Activated naive CD4-positive, alpha-beta T cell treated with anti-CD3 and anti-CD28 coated beads for 36 hours (primary cell): ENCODE measurements around the gene GSK3B. TPM values are rescaled to one million over a fixed set of nuclear protein-coding genes. Genes with fewer than 3 reads are reported as not detected.

Source experiments
- CTCF ChIA-PET: fragments of 350-600 bp; sonication (Branson Sonifier 250); formaldehyde crosslinking; loops from one replicate; lab custom pipeline; 2021; ENCODE audit warnings: antibody characterized with exemption; lab: Charles Lee
- DNase-seq: peaks from one replicate; pipeline ENCODE4 v3.0.0-alpha.2; 2020
- H3K27ac Mint-ChIP-seq: one replicate; pipeline ENCODE4 v1.8.0; 2021; ENCODE audit warnings: mild to moderate bottlenecking, mixed read lengths
- H3K27me3 Mint-ChIP-seq: one replicate; pipeline ENCODE4 v1.8.0; 2021; ENCODE audit warnings: low read depth, mixed read lengths
- H3K36me3 Mint-ChIP-seq: one replicate; pipeline ENCODE4 v1.8.0; 2021; ENCODE audit warnings: low read depth, mixed read lengths
- H3K4me1 Mint-ChIP-seq: one replicate; pipeline ENCODE4 v1.8.0; 2021; ENCODE audit warnings: low read depth, mixed read lengths
- H3K4me3 Mint-ChIP-seq: one replicate; pipeline ENCODE4 v1.8.0; 2021; ENCODE audit warnings: mild to moderate bottlenecking, moderate library complexity, mixed read lengths
- H3K9me3 Mint-ChIP-seq: one replicate; pipeline ENCODE4 v1.8.0; 2021; ENCODE audit warnings: mixed read lengths
- intact Hi-C: fragments of 100-400 bp; cut with micrococcal nuclease; formaldehyde crosslinking; loops from one replicate; pipeline ENCODE4 v1.15.1; 2023
- total RNA-seq, 2 experiments: library from RNA; stranded (reverse); gene quantifications; one replicate each; pipeline ENCODE4 v1.2.3, GENCODE V29; 2021

Gene GSK3B
- total RNA-seq, 2 experiments from 2014 or later = 25.9 to 27.8 TPM

GRCh38 chr3:119849126-119849525 is 245.1 kb downstream of the GSK3B start:
- no peaks in the 10 kb centered on the region for H3K9me3 Mint-ChIP-seq
- DNase-seq = no peak
- no peak overlapping the region for H3K4me3 Mint-ChIP-seq
- no peaks in the 10 kb centered on the region for H3K4me1 Mint-ChIP-seq
- CTCF ChIA-PET = interaction anchor here (1.1 kb wide), 1 partner anchor 11 kb away, joined by 4 read pairs; no protein-coding TSS in a partner anchor
- no peak overlapping the region for H3K27ac Mint-ChIP-seq
- no peaks in the 10 kb centered on the region for H3K27me3 Mint-ChIP-seq
- intact Hi-C loops = no loop called here
- H3K36me3 Mint-ChIP-seq = peaks cover 27% of the 10 kb centered on the region

DNA sequence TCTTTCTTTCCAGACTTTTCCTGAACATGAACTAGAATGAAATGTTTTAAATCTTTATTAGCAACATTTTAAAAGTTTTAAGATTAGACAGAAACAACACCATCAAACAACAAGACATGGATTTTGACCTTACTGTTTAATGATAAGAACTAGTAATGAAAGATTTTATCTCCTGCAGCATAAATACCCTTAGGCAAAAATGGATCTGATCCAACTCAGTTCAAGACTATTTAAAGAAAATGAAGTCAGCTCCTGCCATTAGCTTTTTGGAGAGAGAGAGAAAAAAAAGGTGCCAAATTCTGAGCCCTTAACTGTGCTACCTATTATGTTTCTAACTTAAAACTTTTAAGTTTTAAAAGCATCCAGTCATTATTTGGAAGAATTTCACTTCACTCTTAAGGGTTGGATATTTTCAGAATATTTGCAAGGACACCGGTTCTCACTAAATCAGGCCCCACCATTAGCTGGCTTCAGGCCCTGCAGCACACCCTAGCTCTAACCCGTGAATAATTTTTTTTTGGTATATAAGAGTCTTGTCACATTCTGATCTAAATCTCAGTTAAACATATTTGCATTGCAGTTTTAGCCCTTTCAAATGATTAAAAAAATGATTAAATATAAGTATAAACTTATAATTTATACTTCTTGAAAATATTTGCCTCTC is 252.3 kb downstream of the GSK3B start:
- H3K4me3 Mint-ChIP-seq = no peak overlapping the region
- peaks cover 32% of the 10 kb centered on the region for H3K36me3 Mint-ChIP-seq
- intact Hi-C loops = no loop called here
- H3K9me3 Mint-ChIP-seq = no peaks in the 10 kb centered on the region
- H3K27me3 Mint-ChIP-seq = no peaks in the 10 kb centered on the region
- no peak overlapping the region for H3K27ac Mint-ChIP-seq
- CTCF ChIA-PET = interaction anchor here (1.1 to 1.2 kb wide), 2 partner anchors 50 to 305 kb away, joined by 3 read pairs; no protein-coding TSS in a partner anchor
- DNase-seq = no peak
- no peaks in the 10 kb centered on the region for H3K4me1 Mint-ChIP-seq

DNA sequence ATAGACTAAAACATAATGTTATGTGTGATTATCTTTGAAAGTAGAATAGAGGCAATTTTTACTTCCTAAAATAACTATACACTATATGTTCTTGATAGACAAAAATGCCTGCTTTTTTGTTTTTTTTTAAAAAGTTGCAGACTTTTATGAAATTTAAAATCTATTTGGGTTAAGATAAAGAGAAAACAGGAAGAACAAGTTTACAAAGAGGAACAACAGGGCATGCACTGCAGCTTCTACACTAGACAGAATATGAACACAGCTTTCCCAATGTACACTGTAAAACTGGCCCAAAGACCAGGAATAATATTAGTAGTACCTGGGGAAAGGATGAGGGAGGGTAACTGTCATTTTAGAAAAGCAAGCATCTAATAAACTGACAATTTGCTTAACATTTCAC is 258.7 kb downstream of the GSK3B start:
- Mint-ChIP-seq H3K9me3 (no peaks in the 10 kb centered on the region), H3K36me3 (no peaks in the 10 kb centered on the region), H3K4me1 (peaks cover 5% of the 10 kb centered on the region), H3K27me3 (no peaks in the 10 kb centered on the region), H3K27ac (no peak overlapping the region), H3K4me3 (no peak overlapping the region)
- DNase-seq = no peak
- intact Hi-C loops = no loop called here
- CTCF ChIA-PET = no interaction called here

GRCh38 chr3:119834754-119835370 is 259.4 kb downstream of the GSK3B start:
- no peak overlapping the region for H3K27ac Mint-ChIP-seq
- H3K36me3 Mint-ChIP-seq = no peaks in the 10 kb centered on the region
- no peak for DNase-seq
- no peak overlapping the region for H3K4me3 Mint-ChIP-seq
- intact Hi-C loops = no loop called here
- H3K27me3 Mint-ChIP-seq = no peaks in the 10 kb centered on the region
- H3K9me3 Mint-ChIP-seq = no peaks in the 10 kb centered on the region
- peaks cover 5% of the 10 kb centered on the region for H3K4me1 Mint-ChIP-seq
- CTCF ChIA-PET = no interaction called here

GRCh38 chr3:119831941-119832371 is 262.3 kb downstream of the GSK3B start:
- Mint-ChIP-seq H3K9me3 (no peaks in the 10 kb centered on the region), H3K4me3 (no peak overlapping the region), H3K27ac (no peak overlapping the region), H3K36me3 (peaks cover 3% of the 10 kb centered on the region), H3K4me1 (peaks cover 5% of the 10 kb centered on the region), H3K27me3 (no peaks in the 10 kb centered on the region)
- DNase-seq = no peak
- intact Hi-C loops = no loop called here
- CTCF ChIA-PET = interaction anchor here (1.0 to 1.4 kb wide), 2 partner anchors 26 to 315 kb away, joined by 3 read pairs; no protein-coding TSS in a partner anchor

GRCh38 chr3:119831022-119831421 is 263.2 kb downstream of the GSK3B start:
- intact Hi-C loops = no loop called here
- H3K27ac Mint-ChIP-seq = no peak overlapping the region

DNA sequence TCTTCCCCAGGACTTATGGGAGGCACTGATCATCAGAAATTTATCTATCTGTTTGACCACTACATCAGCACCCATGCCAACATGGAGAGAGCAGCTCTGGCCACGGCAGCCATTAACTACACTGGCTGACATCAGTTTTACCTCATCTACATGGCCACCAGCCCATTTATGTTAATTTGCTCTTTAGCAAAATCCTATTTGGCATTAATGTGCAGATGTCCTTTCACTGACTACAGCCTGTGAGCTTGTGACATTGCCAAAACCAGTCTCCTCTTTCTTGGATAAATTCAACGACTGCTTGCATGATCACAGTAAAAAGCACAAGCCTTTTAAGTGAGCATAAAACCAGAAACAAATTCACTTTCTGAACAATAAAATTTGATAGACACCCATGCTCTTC is 264.8 kb downstream of the GSK3B start:
- Mint-ChIP-seq H3K4me1 (no peaks in the 10 kb centered on the region), H3K27ac (no peak overlapping the region), H3K4me3 (no peak overlapping the region), H3K9me3 (no peaks in the 10 kb centered on the region), H3K27me3 (no peaks in the 10 kb centered on the region), H3K36me3 (peaks cover 5% of the 10 kb centered on the region)
- CTCF ChIA-PET = interaction anchor here (1.7 kb wide), 1 partner anchor 10 kb away, joined by 6 read pairs; no protein-coding TSS in a partner anchor
- DNase-seq = no peak
- intact Hi-C loops = loop anchor here (2.0 kb wide), 1 partner anchor 317 kb away; no protein-coding TSS in a partner anchor

More at GRCh38 chr3:119831022-119831421, 263.2 kb downstream of the GSK3B start:
- H3K4me1 Mint-ChIP-seq = peaks cover 5% of the 10 kb centered on the region
- no peak overlapping the region for H3K4me3 Mint-ChIP-seq
- DNase-seq = no peak
- CTCF ChIA-PET = interaction anchor here (0.6 to 1.7 kb wide), 4 partner anchors 12 to 316 kb away, joined by 3 to 6 read pairs (median 4); no protein-coding TSS in a partner anchor
- no peaks in the 10 kb centered on the region for H3K27me3 Mint-ChIP-seq
- H3K9me3 Mint-ChIP-seq = no peaks in the 10 kb centered on the region
- peaks cover 3% of the 10 kb centered on the region for H3K36me3 Mint-ChIP-seq

DNA sequence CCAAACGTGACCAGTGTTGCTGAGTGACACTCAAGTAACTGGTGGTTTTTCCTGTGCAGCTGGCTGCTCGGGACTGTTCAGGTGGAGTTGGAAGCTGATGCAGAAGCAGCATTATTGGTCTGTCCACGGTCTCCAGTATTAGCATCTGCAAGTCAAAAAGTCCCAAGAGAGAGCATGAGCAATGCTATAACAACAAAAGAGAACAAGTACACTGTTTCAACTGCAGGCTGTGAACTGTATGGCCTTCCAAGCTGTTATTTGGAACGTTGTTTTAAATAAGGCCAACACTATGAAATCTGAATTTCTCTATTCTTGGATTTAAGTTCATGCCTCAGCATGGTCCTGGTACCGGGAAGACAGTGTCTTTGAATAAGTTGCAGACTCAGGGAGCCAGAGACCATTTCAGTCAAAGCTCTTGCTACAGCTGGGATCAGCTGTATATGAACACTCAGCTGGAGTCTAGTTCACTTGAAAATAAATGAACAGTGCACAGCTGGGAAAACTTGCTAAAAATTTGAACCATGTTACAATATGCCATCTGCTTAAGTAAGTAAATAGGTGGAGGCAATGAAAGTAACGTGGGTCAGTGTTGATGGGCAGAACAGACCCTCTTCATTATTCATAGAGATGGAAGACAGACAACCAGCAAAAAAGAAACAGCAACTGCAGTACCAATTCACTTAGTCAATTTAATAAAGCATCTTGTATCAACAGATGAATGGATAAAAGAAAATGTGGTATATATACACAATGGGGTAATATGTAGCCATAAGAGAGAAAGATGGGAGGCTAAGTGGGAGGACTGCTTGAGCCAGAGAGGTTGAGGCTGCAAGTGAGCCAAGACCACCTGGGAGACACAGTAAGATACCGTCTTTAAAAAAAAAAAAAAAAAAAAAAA is 267.3 kb downstream of the GSK3B start:
- Mint-ChIP-seq H3K27ac (no peak overlapping the region), H3K27me3 (no peaks in the 10 kb centered on the region), H3K36me3 (peaks cover 5% of the 10 kb centered on the region), H3K9me3 (no peaks in the 10 kb centered on the region), H3K4me3 (no peak overlapping the region), H3K4me1 (no peaks in the 10 kb centered on the region)
- no peak for DNase-seq
- intact Hi-C loops = no loop called here
- CTCF ChIA-PET = no interaction called here

GRCh38 chr3:119825820-119826219 is 268.4 kb downstream of the GSK3B start:
- Mint-ChIP-seq H3K27ac (no peak overlapping the region), H3K4me3 (no peak overlapping the region), H3K27me3 (no peaks in the 10 kb centered on the region), H3K36me3 (peaks cover 5% of the 10 kb centered on the region), H3K9me3 (no peaks in the 10 kb centered on the region), H3K4me1 (peaks cover 4% of the 10 kb centered on the region)
- no peak for DNase-seq
- CTCF ChIA-PET = interaction anchor here (0.6 kb wide), 1 partner anchor 367 kb away, joined by 3 read pairs; no protein-coding TSS in a partner anchor
- intact Hi-C loops = no loop called here

DNA sequence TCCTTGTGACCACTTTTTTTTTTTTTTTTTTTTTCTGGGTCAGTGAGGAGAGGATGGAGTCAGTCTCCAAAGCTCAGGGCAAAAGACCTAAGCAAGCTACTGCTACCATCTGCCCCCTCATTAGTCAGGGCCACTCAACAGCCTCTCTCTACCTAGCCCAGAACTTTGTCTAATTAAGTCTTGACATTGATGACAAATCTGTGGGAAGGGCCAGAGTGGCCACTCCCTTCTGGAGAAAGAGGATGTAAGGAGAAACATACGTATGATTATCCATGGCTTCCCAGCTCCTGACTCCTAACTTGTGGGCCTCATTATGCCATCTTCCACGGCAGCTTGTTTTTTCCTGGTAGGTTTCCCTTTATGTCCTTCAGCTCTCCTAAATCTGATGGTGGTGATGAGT is 274.4 kb downstream of the GSK3B start:
- intact Hi-C loops = loop anchor here (2.0 to 10.0 kb wide), 2 partner anchors 327 to 735 kb away; no protein-coding TSS in a partner anchor

GRCh38 chr3:119818937-119819336 is 275.3 kb downstream of the GSK3B start:
- CTCF ChIA-PET = interaction anchor here (0.6 to 1.9 kb wide), 7 partner anchors 8 to 365 kb away, joined by 3 to 6 read pairs (median 4); no protein-coding TSS in a partner anchor
- H3K4me3 Mint-ChIP-seq = no peak overlapping the region
- no peak for DNase-seq
- H3K36me3 Mint-ChIP-seq = no peaks in the 10 kb centered on the region
- no peaks in the 10 kb centered on the region for H3K27me3 Mint-ChIP-seq
- no peak overlapping the region for H3K27ac Mint-ChIP-seq
- no peaks in the 10 kb centered on the region for H3K9me3 Mint-ChIP-seq
- H3K4me1 Mint-ChIP-seq = peaks cover 4% of the 10 kb centered on the region
- intact Hi-C loops = loop anchor here (10.0 kb wide), 1 partner anchor 736 kb away; no protein-coding TSS in a partner anchor

More for the DNA sequence above, 274.4 kb downstream of the GSK3B start:
- Mint-ChIP-seq H3K4me1 (peaks cover 4% of the 10 kb centered on the region), H3K27me3 (no peaks in the 10 kb centered on the region), H3K9me3 (no peaks in the 10 kb centered on the region), H3K4me3 (no peak overlapping the region), H3K36me3 (no peaks in the 10 kb centered on the region), H3K27ac (no peak overlapping the region)
- CTCF ChIA-PET = interaction anchor here (0.7 to 1.9 kb wide), 7 partner anchors 9 to 364 kb away, joined by 3 to 6 read pairs (median 3); no protein-coding TSS in a partner anchor
- DNase-seq = no peak
